Astrocyte of the spinal cord (primary cell): ENCODE measurements around the gene PRSS33.

ENCODE experiments used
- DNase-seq: peaks from one replicate; pipeline ENCODE4 v3.0.0; 2011; ENCODE audit warnings: low read depth, low spot score
- H3K4me3 ChIP-seq: 2 replicates; pipeline ENCODE4 v1.5.1; 2011; ENCODE audit warnings: low read depth, mild to moderate bottlenecking, low read length, moderate library complexity
- in situ Hi-C: cut with HindIII; loops from 2 replicates; pipeline ENCODE4 v1.10.0; 2017; ENCODE audit warnings: low sequenced_read_pairs
- TF ChIP-seq, protein P1 (sequence below): IDR thresholded peaks from 2 replicates; pipeline ENCODE4 v1.5.1; 2012; ENCODE audit warnings: low read depth, mild to moderate bottlenecking, low read length, inconsistent platforms

The PRSS33 gene

DNA sequence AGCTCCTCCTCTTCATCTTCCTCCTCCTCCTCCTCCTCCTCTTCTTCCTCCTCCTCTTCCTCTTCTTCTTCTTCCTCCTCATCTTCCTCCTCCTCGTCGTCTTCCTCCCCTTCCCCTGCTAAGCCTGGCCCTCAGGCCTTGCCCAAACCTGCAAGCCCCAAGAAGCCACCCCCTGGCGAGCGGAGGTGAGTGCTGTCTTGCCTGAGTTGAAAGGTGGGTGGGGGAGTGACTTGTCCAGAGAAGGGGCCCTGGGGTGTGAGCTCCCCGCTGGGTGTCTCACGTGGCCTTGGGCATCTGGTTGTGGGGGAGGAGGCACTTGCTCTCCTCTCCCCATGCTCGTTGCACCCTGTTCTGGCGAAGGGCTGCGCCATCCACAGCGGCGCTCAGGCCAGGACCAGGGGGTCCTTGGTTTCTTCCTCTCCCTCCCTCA, 18.2 kb downstream of the PRSS33 start:
- in situ Hi-C loops, result no loop called here
- H3K4me3 ChIP-seq, result no peak overlapping the region
- no peak for DNase-seq
- TF ChIP-seq, protein P1, sequence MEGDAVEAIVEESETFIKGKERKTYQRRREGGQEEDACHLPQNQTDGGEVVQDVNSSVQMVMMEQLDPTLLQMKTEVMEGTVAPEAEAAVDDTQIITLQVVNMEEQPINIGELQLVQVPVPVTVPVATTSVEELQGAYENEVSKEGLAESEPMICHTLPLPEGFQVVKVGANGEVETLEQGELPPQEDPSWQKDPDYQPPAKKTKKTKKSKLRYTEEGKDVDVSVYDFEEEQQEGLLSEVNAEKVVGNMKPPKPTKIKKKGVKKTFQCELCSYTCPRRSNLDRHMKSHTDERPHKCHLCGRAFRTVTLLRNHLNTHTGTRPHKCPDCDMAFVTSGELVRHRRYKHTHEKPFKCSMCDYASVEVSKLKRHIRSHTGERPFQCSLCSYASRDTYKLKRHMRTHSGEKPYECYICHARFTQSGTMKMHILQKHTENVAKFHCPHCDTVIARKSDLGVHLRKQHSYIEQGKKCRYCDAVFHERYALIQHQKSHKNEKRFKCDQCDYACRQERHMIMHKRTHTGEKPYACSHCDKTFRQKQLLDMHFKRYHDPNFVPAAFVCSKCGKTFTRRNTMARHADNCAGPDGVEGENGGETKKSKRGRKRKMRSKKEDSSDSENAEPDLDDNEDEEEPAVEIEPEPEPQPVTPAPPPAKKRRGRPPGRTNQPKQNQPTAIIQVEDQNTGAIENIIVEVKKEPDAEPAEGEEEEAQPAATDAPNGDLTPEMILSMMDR, result no peak

DNA sequence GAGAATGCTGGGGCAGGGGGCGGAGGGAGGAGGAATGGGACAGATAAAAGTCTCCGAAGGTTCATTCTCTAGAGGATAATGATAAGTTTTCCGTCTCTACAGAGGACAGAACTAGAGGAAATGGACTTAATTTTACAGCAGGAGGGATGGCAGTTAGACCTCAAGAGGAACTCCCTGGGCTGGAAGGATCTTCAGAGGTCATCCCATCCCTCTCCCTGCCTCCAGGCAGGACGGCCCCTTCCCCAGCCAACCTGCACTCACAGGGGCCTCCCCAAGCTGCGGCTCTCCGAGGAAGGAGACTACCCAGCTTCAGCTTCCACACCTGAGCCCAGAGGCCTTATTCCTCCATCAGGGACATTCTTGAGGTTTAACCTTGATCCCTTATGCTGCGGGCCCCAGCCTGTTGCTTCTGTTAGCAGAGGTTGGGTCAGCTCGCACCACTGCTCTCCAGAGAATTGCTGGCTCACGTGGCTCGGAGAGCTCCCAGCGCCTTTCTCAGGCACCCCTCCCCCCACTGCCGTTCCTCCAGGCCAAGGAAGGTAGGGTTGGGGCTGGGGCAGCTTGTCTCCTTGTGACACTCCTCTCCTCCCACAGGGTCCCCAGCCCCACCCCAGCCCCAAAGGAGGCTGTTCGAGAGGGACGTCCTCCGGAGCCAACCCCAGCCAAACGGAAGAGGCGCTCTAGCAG, 18.8 kb downstream of the PRSS33 start:
- in situ Hi-C loops, result no loop called here
- TF ChIP-seq, protein P1, result no peak
- DNase-seq, result no peak
- H3K4me3 ChIP-seq, result no peak overlapping the region

DNA sequence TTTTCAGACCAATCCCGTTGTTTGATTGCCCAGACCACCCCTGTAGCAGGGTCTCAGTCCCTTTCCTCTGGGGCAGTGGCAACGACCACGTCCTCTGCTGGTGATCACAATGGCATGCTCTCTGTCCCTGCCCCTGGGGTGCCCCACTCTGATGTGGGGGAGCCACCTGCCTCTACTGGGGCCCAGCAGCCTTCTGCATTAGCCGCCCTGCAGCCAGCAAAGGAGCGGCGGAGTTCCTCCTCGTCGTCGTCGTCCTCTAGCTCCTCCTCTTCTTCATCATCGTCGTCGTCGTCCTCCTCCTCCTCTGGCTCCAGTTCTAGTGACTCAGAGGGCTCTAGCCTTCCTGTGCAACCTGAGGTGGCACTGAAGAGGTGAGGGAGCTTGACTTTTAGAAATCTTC, 19.5 kb downstream of the PRSS33 start:
- in situ Hi-C loops, result no loop called here
- DNase-seq, result no peak
- TF ChIP-seq, protein P1, result no peak
- H3K4me3 ChIP-seq, result no peak overlapping the region

DNA sequence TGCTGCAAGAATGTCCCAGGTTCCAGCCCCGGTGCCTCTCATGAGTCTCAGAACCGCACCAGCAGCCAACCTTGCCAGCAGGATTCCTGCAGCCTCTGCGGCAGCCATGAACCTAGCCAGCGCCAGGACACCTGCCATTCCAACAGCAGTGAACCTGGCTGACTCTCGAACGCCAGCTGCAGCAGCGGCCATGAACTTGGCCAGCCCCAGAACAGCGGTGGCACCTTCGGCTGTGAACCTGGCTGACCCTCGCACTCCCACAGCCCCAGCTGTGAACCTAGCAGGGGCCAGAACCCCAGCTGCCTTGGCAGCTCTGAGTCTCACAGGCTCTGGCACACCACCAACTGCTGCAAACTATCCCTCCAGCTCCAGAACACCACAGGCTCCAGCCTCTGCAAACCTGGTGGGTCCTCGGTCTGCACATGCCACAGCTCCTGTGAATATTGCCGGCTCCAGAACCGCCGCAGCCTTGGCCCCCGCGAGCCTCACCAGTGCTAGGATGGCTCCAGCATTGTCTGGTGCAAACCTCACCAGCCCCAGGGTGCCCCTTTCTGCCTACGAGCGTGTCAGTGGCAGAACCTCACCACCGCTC, 20.1 kb downstream of the PRSS33 start:
- DNase-seq, result no peak
- H3K4me3 ChIP-seq, result no peak overlapping the region
- TF ChIP-seq, protein P1, result no peak
- in situ Hi-C loops, result no loop called here

DNA sequence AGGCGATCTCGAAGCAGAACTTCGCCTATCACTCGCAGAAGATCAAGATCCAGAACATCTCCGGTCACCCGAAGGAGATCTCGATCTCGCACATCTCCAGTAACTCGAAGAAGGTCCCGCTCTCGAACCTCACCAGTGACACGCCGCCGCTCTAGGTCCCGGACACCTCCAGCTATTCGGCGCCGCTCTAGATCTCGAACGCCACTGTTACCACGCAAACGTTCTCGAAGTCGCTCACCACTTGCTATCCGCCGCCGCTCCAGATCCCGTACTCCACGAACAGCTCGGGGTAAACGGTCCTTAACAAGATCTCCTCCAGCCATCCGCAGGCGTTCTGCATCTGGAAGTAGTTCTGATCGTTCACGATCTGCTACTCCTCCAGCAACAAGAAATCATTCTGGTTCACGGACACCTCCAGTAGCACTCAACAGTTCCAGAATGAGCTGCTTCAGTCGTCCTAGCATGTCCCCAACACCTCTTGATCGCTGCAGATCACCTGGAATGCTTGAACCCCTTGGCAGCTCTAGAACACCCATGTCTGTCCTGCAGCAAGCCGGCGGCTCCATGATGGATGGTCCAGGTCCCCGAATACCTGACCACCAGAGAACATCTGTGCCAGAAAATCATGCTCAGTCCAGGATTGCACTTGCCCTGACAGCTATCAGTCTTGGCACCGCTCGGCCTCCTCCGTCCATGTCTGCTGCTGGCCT, 20.8 kb downstream of the PRSS33 start:
- TF ChIP-seq, protein P1, result no peak
- in situ Hi-C loops, result no loop called here
- H3K4me3 ChIP-seq, result no peak overlapping the region
- no peak for DNase-seq

DNA sequence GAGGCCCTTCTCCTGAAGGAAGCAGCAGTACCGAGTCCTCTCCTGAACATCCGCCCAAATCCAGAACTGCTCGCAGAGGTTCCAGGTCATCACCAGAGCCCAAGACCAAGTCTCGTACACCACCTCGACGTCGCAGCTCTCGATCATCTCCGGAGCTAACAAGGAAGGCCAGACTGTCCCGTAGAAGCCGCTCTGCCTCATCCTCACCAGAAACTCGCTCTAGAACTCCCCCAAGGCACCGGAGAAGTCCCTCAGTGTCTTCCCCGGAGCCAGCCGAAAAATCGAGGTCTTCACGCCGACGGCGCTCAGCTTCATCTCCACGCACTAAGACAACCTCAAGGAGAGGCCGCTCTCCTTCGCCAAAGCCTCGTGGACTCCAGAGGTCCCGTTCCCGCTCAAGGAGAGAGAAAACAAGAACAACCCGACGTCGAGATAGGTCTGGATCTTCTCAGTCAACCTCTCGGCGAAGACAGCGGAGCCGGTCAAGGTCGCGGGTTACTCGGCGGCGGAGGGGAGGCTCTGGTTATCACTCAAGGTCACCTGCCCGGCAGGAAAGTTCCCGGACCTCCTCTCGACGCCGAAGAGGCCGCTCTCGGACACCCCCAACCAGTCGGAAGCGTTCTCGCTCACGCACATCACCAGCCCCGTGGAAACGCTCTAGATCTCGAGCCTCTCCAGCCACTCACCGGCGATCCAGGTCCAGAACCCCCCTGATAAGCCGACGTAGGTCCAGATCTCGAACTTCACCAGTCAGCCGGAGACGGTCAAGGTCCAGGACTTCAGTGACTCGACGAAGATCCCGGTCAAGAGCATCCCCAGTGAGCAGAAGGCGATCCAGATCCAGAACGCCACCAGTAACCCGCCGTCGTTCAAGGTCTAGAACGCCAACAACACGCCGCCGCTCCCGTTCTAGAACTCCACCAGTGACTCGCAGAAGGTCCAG, 21.6 kb downstream of the PRSS33 start:
- H3K4me3 ChIP-seq, result no peak overlapping the region
- TF ChIP-seq, protein P1, result no peak
- DNase-seq, result no peak
- in situ Hi-C loops, result no loop called here
